Measurements from ENCODE around the gene PHF21B. TPM values are rescaled to one million over a fixed set of nuclear protein-coding genes. Genes with fewer than 3 reads are reported as not detected.

The PHF21B gene
- total RNA-seq, 4 donors from 2014 or later, result 0.50 to 9.4 (median 1.8) TPM; not detected in 1

GRCh38 chr22:44928711-44929358 lies 81.0 kb downstream of the PHF21B start:
- intact Hi-C loops (cut with DNase I), result no loop called here
- Histone ChIP-seq H3K27me3 (no peaks in the 10 kb centered on the region), H3K36me3 (no peaks in the 10 kb centered on the region), H3K27ac (replicated peaks in 1 of 4) (no peak overlapping the region), H3K4me3 (no peak overlapping the region), H3K4me1 (peaks cover 0 to 6% (median 0%) of the 10 kb centered on the region in 4 donors), H3K9me3 (peaks cover 0 to 13% (median 0%) of the 10 kb centered on the region in 4 donors)
- no peak for TF ChIP-seq POLR2A (IDR thresholded peaks at IDR 0.05; ENCODE audit: low read depth)
- TF ChIP-seq, protein P1, sequence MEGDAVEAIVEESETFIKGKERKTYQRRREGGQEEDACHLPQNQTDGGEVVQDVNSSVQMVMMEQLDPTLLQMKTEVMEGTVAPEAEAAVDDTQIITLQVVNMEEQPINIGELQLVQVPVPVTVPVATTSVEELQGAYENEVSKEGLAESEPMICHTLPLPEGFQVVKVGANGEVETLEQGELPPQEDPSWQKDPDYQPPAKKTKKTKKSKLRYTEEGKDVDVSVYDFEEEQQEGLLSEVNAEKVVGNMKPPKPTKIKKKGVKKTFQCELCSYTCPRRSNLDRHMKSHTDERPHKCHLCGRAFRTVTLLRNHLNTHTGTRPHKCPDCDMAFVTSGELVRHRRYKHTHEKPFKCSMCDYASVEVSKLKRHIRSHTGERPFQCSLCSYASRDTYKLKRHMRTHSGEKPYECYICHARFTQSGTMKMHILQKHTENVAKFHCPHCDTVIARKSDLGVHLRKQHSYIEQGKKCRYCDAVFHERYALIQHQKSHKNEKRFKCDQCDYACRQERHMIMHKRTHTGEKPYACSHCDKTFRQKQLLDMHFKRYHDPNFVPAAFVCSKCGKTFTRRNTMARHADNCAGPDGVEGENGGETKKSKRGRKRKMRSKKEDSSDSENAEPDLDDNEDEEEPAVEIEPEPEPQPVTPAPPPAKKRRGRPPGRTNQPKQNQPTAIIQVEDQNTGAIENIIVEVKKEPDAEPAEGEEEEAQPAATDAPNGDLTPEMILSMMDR (IDR thresholded peaks at IDR 0.05), result no peak
- TF ChIP-seq EP300 (IDR thresholded peaks at IDR 0.05), result no peak
- TF ChIP-seq POLR2AphosphoS5 (IDR thresholded peaks at IDR 0.05), result no peak
- DNase-seq (ENCODE audit: extremely low spot score), result no peak
- WGBS, result 88% methylated on average over 14 of the region's 18 CpGs

DNA sequence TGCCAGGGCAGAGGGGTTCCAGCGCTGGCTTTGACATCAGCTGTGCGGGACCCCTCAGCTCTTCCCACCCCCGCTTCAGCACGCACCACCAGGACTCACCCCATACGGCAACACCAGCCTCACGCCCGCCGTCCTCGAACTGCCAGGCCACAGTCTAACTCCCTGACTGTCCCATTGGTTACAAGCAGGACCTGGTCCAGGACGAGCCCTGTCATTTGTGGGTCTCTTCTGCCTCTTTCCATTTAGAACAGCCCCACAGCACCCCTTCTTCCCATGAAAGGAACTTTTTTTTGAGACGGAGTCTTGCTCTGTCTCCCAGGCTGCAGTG lies 81.7 kb downstream of the PHF21B start:
- TF ChIP-seq POLR2A (IDR thresholded peaks at IDR 0.05; ENCODE audit: low read depth) (no peak), EP300 (IDR thresholded peaks at IDR 0.05) (no peak), POLR2AphosphoS5 (IDR thresholded peaks at IDR 0.05) (no peak)
- TF ChIP-seq, protein P1 (IDR thresholded peaks at IDR 0.05), result no peak

GRCh38 chr22:44927463-44928135 lies 82.2 kb downstream of the PHF21B start:
- Histone ChIP-seq H3K36me3 (no peaks in the 10 kb centered on the region), H3K27ac (replicated peaks in 1 of 4) (no peak overlapping the region), H3K4me3 (no peak overlapping the region), H3K4me1 (peaks cover 0 to 6% (median 0%) of the 10 kb centered on the region in 4 donors), H3K9me3 (peaks cover 0 to 13% (median 0%) of the 10 kb centered on the region in 4 donors), H3K27me3 (no peaks in the 10 kb centered on the region)
- DNase-seq (ENCODE audit: extremely low spot score), result no peak
- TF ChIP-seq POLR2A (IDR thresholded peaks at IDR 0.05; ENCODE audit: low read depth) (no peak), EP300 (IDR thresholded peaks at IDR 0.05) (no peak), POLR2AphosphoS5 (IDR thresholded peaks at IDR 0.05) (no peak)
- TF ChIP-seq, protein P1 (IDR thresholded peaks at IDR 0.05), result no peak
- whole genome bisulfite sequencing, result 83% methylated on average over 18 of the region's 18 CpGs
- intact Hi-C loops (cut with DNase I), result no loop called here

More for the DNA sequence above, 81.7 kb downstream of the PHF21B start:
- Histone ChIP-seq H3K9me3 (peaks cover 0 to 13% (median 0%) of the 10 kb centered on the region in 4 donors), H3K36me3 (no peaks in the 10 kb centered on the region), H3K27me3 (no peaks in the 10 kb centered on the region), H3K4me1 (peaks cover 0 to 6% (median 0%) of the 10 kb centered on the region in 4 donors), H3K4me3 (no peak overlapping the region), H3K27ac (replicated peaks in 1 of 4) (no peak overlapping the region)
- intact Hi-C loops (cut with DNase I), result no loop called here
- 84% methylated on average over 11 of the region's 11 CpGs for WGBS
- no peak for DNase-seq (ENCODE audit: extremely low spot score)

DNA sequence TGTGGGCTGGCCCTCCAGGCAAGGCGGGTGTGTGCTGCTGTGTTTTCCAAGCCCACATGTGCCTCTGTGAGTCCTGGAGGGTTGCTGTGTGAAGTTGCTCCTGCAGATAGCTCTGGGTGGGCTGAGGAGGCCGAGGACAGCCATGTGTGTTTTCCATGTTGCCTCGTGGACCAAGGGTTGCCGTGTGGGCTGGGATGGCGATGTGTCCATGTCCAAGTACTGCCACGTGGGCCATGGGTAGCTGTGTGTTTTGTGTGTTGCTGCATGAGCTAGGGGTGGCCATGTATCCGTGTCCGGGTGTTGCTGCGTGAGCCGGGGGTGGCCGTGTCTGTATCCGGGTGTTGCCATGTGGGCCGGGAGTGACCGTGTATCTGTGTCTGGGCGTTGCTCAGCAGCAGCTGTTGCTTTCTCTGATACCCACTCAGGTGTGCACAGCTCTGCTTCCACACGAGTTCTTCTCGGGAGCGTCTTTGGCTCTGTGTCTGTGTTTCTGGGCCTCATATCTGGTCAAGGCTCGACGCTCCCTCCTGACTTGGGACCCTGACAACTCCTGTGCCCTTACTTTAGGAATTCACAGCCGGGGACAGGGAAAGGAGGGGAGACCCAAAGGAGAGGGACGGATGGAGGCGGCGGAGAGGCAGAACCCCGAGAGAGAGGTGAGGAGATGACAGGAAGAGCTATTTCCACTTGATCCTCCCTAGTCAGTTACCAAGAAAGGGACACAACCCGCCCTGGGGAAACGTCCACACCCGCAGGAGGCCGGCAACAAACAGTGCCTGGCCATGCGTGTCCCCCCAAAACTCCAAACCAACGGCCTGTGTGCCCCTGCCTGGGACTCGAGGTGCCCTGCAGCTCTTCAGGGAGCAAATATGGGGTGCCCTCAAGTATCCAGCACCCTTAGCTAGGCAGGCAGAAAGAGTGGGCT lies 83.1 kb downstream of the PHF21B start:
- DNase-seq (ENCODE audit: extremely low spot score), result no peak

More for the DNA sequence above, 83.1 kb downstream of the PHF21B start:
- peaks cover 0 to 13% (median 0%) of the 10 kb centered on the region in 4 donors for H3K9me3 ChIP-seq
- H3K4me3 ChIP-seq, result no peak overlapping the region
- H3K27me3 ChIP-seq, result no peaks in the 10 kb centered on the region
- intact Hi-C loops (cut with DNase I), result no loop called here
- H3K4me1 ChIP-seq, result peaks cover 0 to 6% (median 0%) of the 10 kb centered on the region in 4 donors
- H3K27ac ChIP-seq (replicated peaks in 1 of 4), result no peak overlapping the region
- no peak for TF ChIP-seq POLR2A (IDR thresholded peaks at IDR 0.05; ENCODE audit: low read depth)
- TF ChIP-seq POLR2AphosphoS5 (IDR thresholded peaks at IDR 0.05), result no peak
- TF ChIP-seq, protein P1 (IDR thresholded peaks at IDR 0.05), result no peak
- no peak for TF ChIP-seq EP300 (IDR thresholded peaks at IDR 0.05)
- no peaks in the 10 kb centered on the region for H3K36me3 ChIP-seq
- 91% methylated on average over 22 of the region's 32 CpGs for WGBS

Measured in esophagus muscularis mucosa (tissue), 4 donors.